Metanephros (tissue), 2 donors: ENCODE results near the gene KCNE1. TPM values are rescaled to one million over a fixed set of nuclear protein-coding genes. Genes with fewer than 3 reads are reported as not detected.

ENCODE experiments used
- small RNA-seq: library from RNA; depleted of rRNA; stranded (forward); fragments of <200 nt; gene quantifications from one replicate; pipeline ENCODE3, GENCODE V24; 2014; ENCODE audit warnings: low replicate concordance
- total RNA-seq: library from RNA; depleted of rRNA; stranded (reverse); fragments of >200 nt; gene quantifications from one replicate; pipeline ENCODE4 v1.2.3, GENCODE V29; 2014

Gene KCNE1
- 0.82 TPM for total RNA-seq

DNA sequence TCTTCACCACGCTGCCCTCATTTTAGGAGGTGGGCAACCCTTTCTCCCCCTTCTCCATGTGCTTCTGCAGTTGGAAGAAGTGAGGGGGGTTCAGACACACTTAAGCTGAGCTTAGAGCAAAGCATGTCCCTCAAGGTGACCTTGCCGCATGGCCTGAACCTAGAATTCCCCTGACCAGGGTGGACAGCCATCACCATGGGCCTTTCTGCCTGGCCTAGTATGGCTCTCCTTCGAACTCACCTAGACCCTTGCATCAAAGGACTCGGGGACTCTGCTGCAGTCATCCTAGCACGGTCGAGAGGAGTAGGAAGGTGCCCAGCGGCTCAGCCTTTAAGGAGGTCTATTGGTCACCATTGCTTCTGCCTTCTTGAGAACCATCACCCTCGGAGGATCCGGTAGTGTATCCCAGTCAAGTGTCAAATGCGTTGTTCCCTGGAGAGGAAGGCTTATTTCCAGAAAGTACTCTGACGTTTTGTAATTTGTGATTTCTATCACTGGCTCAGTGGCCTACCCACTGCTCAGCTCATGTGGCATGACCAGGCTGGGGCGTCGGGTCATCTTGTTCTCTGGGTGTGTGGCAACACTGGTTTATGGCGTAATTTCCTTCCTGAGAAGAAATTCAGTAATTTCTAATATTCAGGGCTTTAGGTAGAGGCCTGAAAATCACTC is at the start of gene KCNE1:
Gene KCNE1 (minus strand): TSS at position 424 of the 669 bp plus-strand sequence. CDS start 62,576 bp downstream, outside the sequence.

DNA sequence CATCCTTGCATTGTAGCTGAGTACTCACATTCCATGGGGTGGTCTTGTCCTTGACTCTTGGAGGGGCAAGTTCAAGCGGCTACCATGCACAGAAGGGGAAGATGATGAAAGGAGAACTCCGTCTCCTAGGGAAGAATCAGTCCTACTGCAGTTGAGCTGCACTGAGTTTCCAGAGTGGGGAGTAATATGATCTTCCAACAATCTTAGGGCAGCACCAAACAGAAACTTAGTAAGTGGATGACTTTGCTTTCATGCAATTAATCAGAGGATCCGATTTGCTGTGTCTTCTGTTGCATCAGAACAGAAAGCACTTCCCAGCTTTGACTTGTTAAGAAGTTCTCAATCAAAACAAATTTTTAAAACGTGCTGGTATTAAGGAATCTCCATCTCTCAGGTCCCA is 88.2 kb downstream of the KCNE1 start, which contains the start of gene SMIM34:
Gene SMIM34 (minus strand): TSS at position 147 of the 400 bp plus-strand sequence. CDS start 112 bp downstream, at position 35.

Small RNAs within 50 kb of the gene (small RNA-seq; reads per million reads assigned to genes)
- not detected for gene RF00614

Other genes starting within 250 kb of the KCNE1 start
- gene KCNE2, start 148.2 kb downstream of the KCNE1 start, total RNA-seq, result not detected
- 19.6 TPM for gene SMIM11, start 136.7 kb downstream of the KCNE1 start, total RNA-seq
- 0.47 TPM for gene SMIM34, start 88.3 kb downstream of the KCNE1 start, total RNA-seq
- gene RCAN1, start 102.9 kb upstream of the KCNE1 start, total RNA-seq, result 26.4 TPM
- gene CLIC6, start 156.8 kb upstream of the KCNE1 start, total RNA-seq, result 1.5 TPM